Heart left ventricle (tissue), 16 donors: ENCODE measurements around the gene RAB2B. TPM values are rescaled to one million over a fixed set of nuclear protein-coding genes. Genes with fewer than 3 reads are reported as not detected.

Experiments used
- ATAC-seq, 4 donors: fragments of 200-7000 bp; cut with Tn5 transposase; one replicate each; pipeline ENCODE4 v1.9.1; 2020 to 2022; ENCODE audit warnings: moderate library complexity in 4 of 4, mild to moderate bottlenecking in 3 of 4, moderate number of reproducible peaks in 1 of 4
- DNase-seq, 5 donors: peaks; one replicate each; pipeline ENCODE4 v3.0.0-alpha.2; 2020
- H3K27ac ChIP-seq, 12 donors: fragments of 200-600 bp; sonication (generic) in 4 of 12; one replicate each; pipeline versions ENCODE4 v1.5.0 to v1.8.0; 2016 to 2022; ENCODE audit warnings: mild to moderate bottlenecking in 2 of 12
- H3K27me3 ChIP-seq, 9 donors: fragments of 200-600 bp; sonication (generic) in 2 of 9; one replicate each; pipeline versions ENCODE4 v1.5.1 to v1.8.0; 2016 to 2022; ENCODE audit warnings: mild to moderate bottlenecking in 3 of 9
- H3K36me3 ChIP-seq, 9 donors: fragments of 200-600 bp; sonication (generic) in 2 of 9; one replicate each; pipeline versions ENCODE4 v1.5.0 to v1.8.0; 2018 to 2022; ENCODE audit warnings: mild to moderate bottlenecking in 2 of 9
- H3K4me1 ChIP-seq, 12 donors: fragments of 200-600 bp; sonication (generic) in 4 of 12; one replicate each; pipeline versions ENCODE4 v1.5.0 to v1.8.0; 2016 to 2022; ENCODE audit warnings: mild to moderate bottlenecking in 3 of 12
- H3K4me3 ChIP-seq, 12 donors: fragments of 200-600 bp; sonication (generic) in 4 of 12; one replicate each; pipeline versions ENCODE4 v1.5.0 to v1.8.0; 2017 to 2022; ENCODE audit warnings: mild to moderate bottlenecking in 9 of 12, moderate library complexity in 4 of 12
- H3K9me3 ChIP-seq, 12 donors: fragments of 200-600 bp; sonication (generic) in 4 of 12; one replicate each; pipeline versions ENCODE4 v1.5.0 to v1.8.0; 2016 to 2022; ENCODE audit warnings: mild to moderate bottlenecking in 1 of 12
- CTCF ChIP-seq, 12 donors: fragments of 200-600 bp; sonication (generic) in 4 of 12; IDR thresholded peaks; one replicate each; pipeline versions ENCODE4 v1.5.0 to v1.8.0; 2018 to 2022; ENCODE audit warnings: antibody characterized with exemption in 12 of 12, mild to moderate bottlenecking in 5 of 12
- POLR2A ChIP-seq, 2 donors: fragments of 450-650 bp; IDR thresholded peaks; one replicate each; pipeline ENCODE4 v1.6.1; 2017; ENCODE audit warnings: antibody characterized with exemption in 2 of 2, mild to moderate bottlenecking in 2 of 2, moderate library complexity in 2 of 2
- WGBS, 4 donors: extraction: QIAGEN DNeasy Blood & Tissue Kit in 2 of 4; methylation state at CpG; one replicate each; pipeline versions ENCODE4 v1.1.5 to v1.1.7; 2013 to 2018; 5-methylcytosine and 5-hydroxymethylcytosine counted together
- intact Hi-C, 10 donors: fragments of 100-400 bp; cut with DNase I; formaldehyde crosslinking; loops; one replicate each; pipeline versions ENCODE4 v1.11.1 to v1.14.2; 2022
- polyA plus RNA-seq, 2 donors: library from polyadenylated mRNA; stranded (reverse); fragments of 200-250 nt; gene quantifications; one replicate each; pipeline ENCODE4 v1.2.3, GENCODE V29; 2013
- total RNA-seq, 9 donors: library from RNA; depleted of rRNA in 2 of 9; stranded (reverse); fragments of >200 nt in 2 of 9; fragmentation: NEBNext Ultra II Directional in 3 of 9; extraction: Animal tissue kit (Norgen Biotek cat#: 25700) in 3 of 9; gene quantifications; one replicate each; pipeline versions ENCODE4 v1.1.0 to v1.2.4, GENCODE V29; 2016 to 2023
- donor health status: ischemic (EF 13 %, LVEDD 7.1; RV severe dilation, severe dysfunction).
- donor health status: healthy with polysubstance abuse.
- donor health status: DM: no; HTN: yes; CAD: no.
- donor health status: DM: no; HTN: no; CAD: no.
- donor health status: ischemic (EF 25% LVEDD 6.9; RV normal size, moderate dysfunction).
- donor health status: ischemic (EF 25% LVEDD 5.7; RV mildly dilated, moderate dysfunction).
- donor health status: healthy.
- donor health status: DM: yes; HTN: yes; CAD: no.
- donor health status: ischemic (EF 35%, LVEDD 5.7; RV mildly dilated, moderate dysfunction).
- donor health status: nonischemic (EF 11% LVEDD 7.7; RV severe dilation, severe dysfunction).
- donor health status: DM: yes; HTN: yes; CAD: no.
- donor health status: PGD.
- donor health status: ischemic (EF 29% LVEDD 5.4; RV normal size, mild dysfunction).
- donor health status: nonischemic (EF 23%, LVEDD 6.1; RV moderate dilation, normal function).

Gene RAB2B
- total and polyA plus RNA-seq, 11 donors, result 7.0 to 24.5 (median 16.9) TPM

DNA sequence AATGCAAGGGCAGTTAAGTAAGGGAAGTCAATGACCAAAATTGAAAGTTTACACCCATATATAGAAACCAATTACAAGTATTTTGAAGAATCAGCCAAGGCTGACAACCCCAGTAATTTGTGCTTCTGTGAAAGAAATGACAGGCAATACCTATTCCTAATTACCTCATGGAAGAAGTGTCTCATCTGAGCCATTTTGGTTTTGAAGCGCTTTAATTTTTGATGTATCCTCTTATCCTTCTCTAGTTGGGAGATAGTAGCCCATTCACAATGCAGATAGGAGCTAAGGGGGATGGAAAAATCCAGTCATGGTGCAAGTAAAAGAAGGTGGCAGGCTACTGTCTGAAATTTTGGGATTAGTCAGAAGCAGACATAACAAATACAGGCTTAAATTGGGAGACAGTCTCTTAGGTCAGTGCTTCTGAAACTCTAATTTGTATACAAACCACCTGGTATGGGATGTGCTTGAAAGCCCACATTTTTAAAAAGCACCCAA, 62.6 kb downstream of the RAB2B start:
- no peak for TF ChIP-seq CTCF (IDR thresholded peaks at IDR 0.05)
- TF ChIP-seq POLR2A (IDR thresholded peaks at IDR 0.05), result no peak
- no peak overlapping the region for H3K27ac ChIP-seq
- no peaks in the 10 kb centered on the region for H3K9me3 ChIP-seq
- H3K4me3 ChIP-seq, result no peak overlapping the region
- H3K36me3 ChIP-seq, result peaks cover 3 to 99% (median 95%) of the 10 kb centered on the region in 9 donors
- no peaks in the 10 kb centered on the region for H3K4me1 ChIP-seq
- DNase-seq (no peak), ATAC-seq (no peak)
- intact Hi-C loops, result loop anchor here in 2 of 10 donors (10.0 kb wide), 1 partner anchor 49 kb away; no protein-coding TSS in a partner anchor
- 93 to 99% (median 94%) methylated on average over 1 of the region's 1 CpG for WGBS, 4 donors
- no peaks in the 10 kb centered on the region for H3K27me3 ChIP-seq

Other genes starting within 250 kb of the RAB2B start
- gene HNRNPC, start 207.5 kb downstream of the RAB2B start, total RNA-seq, result 100 to 1,000 TPM; 201 to 289 (median 249) TPM
- 100 to 1,000 TPM; 255 to 389 TPM for gene HNRNPC, start 207.5 kb downstream of the RAB2B start, polyA plus RNA-seq
- gene RPGRIP1, start 196.9 kb downstream of the RAB2B start, total RNA-seq, result under 1 TPM in 8 of 9 donors, not detected in 1; 0.12 to 0.81 (median 0.41) TPM
- gene RPGRIP1, start 196.9 kb downstream of the RAB2B start, polyA plus RNA-seq, result under 1 TPM; 0.14 to 0.23 TPM
- 10 to 100 TPM; 25.1 to 38.1 (median 29.6) TPM for gene SUPT16H, start 92.9 kb downstream of the RAB2B start, total RNA-seq
- 10 to 100 TPM; 19.5 to 42.3 TPM for gene SUPT16H, start 92.9 kb downstream of the RAB2B start, polyA plus RNA-seq
- gene CHD8, start 20.8 kb downstream of the RAB2B start, total RNA-seq, result 10 to 100 TPM; 24.7 to 56.9 (median 42.3) TPM
- gene CHD8, start 20.8 kb downstream of the RAB2B start, polyA plus RNA-seq, result 10 to 100 TPM; 19.0 to 21.2 TPM
- 100 to 1,000 TPM in 1 of 9 donors, 10 to 100 TPM in 8; 51.1 to 100 (median 87.4) TPM for gene TOX4, start 236 bp upstream of the RAB2B start, total RNA-seq
- gene TOX4, start 236 bp upstream of the RAB2B start, polyA plus RNA-seq, result 10 to 100 TPM; 16.2 to 59.7 TPM
- gene METTL3, start 34.4 kb upstream of the RAB2B start, total RNA-seq, result 10 to 100 TPM; 21.0 to 37.0 (median 25.2) TPM
- 10 to 100 TPM; 25.8 to 26.8 TPM for gene METTL3, start 34.4 kb upstream of the RAB2B start, polyA plus RNA-seq
- gene SALL2, start 49.4 kb upstream of the RAB2B start, total RNA-seq, result 1 to 10 TPM; 2.5 to 9.4 (median 3.9) TPM
- 1 to 10 TPM; 1.4 to 1.8 TPM for gene SALL2, start 49.4 kb upstream of the RAB2B start, polyA plus RNA-seq
- under 1 TPM in 1 of 9 donors, not detected in 8; 0.18 TPM for gene OR10G3, start 103.1 kb upstream of the RAB2B start, total RNA-seq
- not detected for gene OR10G3, start 103.1 kb upstream of the RAB2B start, polyA plus RNA-seq
- not detected for gene OR10G2, start 158.0 kb upstream of the RAB2B start, total RNA-seq
- not detected for gene OR10G2, start 158.0 kb upstream of the RAB2B start, polyA plus RNA-seq
- gene OR4E2, start 176.9 kb upstream of the RAB2B start, total RNA-seq, result not detected
- gene OR4E2, start 176.9 kb upstream of the RAB2B start, polyA plus RNA-seq, result not detected
- not detected for gene OR4E1, start 196.9 kb upstream of the RAB2B start, total RNA-seq
- not detected for gene OR4E1, start 196.9 kb upstream of the RAB2B start, polyA plus RNA-seq